ENCODE measurements around the gene ARNT2. TPM values are rescaled to one million over a fixed set of nuclear protein-coding genes. Genes with fewer than 3 reads are reported as not detected.

Gene ARNT2
- polyA plus RNA-seq, 3 donors = 58.3 to 63.3 (median 59.3) TPM

GRCh38 chr15:80591938-80592825 is 188.0 kb downstream of the ARNT2 start:
- DNase-seq (ENCODE audit: extremely low read depth in 1 of 11, low read depth in 9 of 11, low spot score in 4 of 11) = no peak

DNA sequence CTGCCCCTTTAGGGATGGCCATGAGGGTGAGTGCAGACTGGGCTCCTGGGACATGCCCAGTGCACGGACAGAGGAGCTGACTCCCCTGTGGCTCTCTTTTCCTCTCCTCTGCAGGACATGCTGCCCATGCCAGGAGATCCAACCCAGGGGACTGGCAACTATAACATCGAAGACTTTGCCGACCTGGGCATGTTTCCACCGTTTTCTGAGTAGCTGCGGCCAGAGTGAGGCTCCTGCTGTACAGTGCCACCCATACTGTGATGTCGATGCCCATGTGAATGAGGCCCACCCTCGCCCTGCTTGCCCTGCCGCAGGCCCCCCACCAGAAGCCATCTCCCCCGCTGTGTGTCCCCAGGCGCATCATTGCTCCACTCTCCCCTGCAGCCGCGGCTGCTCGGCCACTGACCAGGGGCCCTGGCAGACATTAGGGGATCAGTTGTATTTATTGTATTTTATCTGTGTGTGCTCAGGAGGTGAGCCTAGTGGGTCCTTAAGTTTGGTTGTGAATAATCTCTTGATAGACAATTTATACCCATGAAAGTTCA is 189.4 kb downstream of the ARNT2 start:
- no peak for DNase-seq (ENCODE audit: extremely low read depth in 1 of 11, low read depth in 9 of 11, low spot score in 4 of 11)

GRCh38 chr15:80594091-80594889 is 190.1 kb downstream of the ARNT2 start:
- DNase-seq (ENCODE audit: extremely low read depth in 1 of 11, low read depth in 9 of 11, low spot score in 4 of 11) = no peak

DNA sequence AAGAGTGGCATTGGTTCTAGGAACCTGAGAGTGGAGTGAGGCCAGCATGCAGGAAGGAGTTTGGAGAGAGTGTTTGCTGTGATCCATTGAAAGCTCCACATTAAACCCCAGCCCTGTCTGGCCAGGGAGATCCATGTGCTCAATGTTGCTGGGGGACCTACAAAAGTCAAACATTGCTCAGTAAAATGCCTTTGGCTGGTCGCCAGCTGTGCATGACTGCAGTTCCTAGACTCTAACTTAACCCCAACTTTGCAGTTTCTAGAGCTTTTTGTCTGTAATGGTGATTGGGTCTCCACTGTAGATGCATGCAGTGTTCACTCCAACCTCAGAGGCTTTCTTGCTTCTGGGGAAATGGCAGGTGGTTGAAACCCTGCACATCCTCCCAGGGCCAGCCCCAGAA is 191.2 kb downstream of the ARNT2 start:
- no peak for DNase-seq (ENCODE audit: extremely low read depth in 1 of 11, low read depth in 9 of 11, low spot score in 4 of 11)

DNA sequence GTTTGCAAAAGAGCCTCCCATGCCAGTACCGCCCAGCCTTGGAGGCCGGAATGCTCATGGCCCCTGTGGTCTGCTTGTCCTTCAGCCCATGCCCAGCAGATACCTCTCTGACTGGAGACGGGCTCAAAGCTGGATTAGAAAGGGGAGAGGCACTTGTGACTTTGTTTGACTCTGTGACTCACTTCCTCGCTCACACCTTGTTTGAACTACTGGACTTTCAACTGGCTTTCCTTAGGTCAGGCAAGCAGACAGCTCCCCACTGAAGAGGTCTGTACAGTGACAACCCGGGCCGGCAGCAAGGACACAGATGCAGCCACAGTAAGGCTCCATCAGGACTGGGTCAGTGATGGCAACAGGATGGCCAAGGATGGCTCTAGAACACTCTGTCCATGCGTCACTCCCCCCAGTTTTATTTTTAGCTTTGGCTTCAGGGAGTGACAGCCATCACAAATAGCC is 192.4 kb downstream of the ARNT2 start:
- no peak for DNase-seq (ENCODE audit: extremely low read depth in 1 of 11, low read depth in 9 of 11, low spot score in 4 of 11)

- peak in 1 of 11 donors; percentile 19 for DNase-seq (ENCODE audit: extremely low read depth in 1 of 11, low read depth in 9 of 11, low spot score in 4 of 11)
These were observed 192.9 kb downstream of the ARNT2 start for GRCh38 chr15:80597076-80597475.

- no peak for DNase-seq (ENCODE audit: extremely low read depth in 1 of 11, low read depth in 9 of 11, low spot score in 4 of 11)
These were observed 195.2 kb downstream of the ARNT2 start for GRCh38 chr15:80599359-80599758.

GRCh38 chr15:80600626-80601025 is 196.4 kb downstream of the ARNT2 start:
- no peak for DNase-seq (ENCODE audit: extremely low read depth in 1 of 11, low read depth in 9 of 11, low spot score in 4 of 11)

DNA sequence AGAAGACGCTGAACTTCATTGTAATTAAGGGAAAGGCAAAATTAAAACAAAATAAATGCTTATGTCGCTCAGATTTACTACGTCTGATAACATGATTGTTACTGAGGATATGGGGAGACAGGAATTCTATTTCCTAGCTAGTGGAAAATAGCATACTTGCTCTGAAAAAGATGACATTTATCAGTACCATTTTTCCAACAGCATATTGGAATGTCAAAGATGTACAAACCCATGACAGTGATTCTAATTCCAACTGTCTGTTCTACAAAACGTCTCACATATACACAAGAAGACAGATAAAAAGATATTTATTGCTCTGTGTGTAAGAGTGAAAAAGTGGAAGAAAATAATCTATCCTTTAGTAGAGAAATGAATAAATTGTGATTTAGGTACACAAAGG is 197.1 kb downstream of the ARNT2 start:
- DNase-seq (ENCODE audit: extremely low read depth in 1 of 11, low read depth in 9 of 11, low spot score in 4 of 11) = no peak

GRCh38 chr15:80604583-80605575 is 200.7 kb downstream of the ARNT2 start:
- DNase-seq (ENCODE audit: extremely low read depth in 1 of 11, low read depth in 9 of 11, low spot score in 4 of 11) = no peak

- no peak for DNase-seq (ENCODE audit: extremely low read depth in 1 of 11, low read depth in 9 of 11, low spot score in 4 of 11)
These were observed 201.5 kb downstream of the ARNT2 start for GRCh38 chr15:80605591-80606150.

DNA sequence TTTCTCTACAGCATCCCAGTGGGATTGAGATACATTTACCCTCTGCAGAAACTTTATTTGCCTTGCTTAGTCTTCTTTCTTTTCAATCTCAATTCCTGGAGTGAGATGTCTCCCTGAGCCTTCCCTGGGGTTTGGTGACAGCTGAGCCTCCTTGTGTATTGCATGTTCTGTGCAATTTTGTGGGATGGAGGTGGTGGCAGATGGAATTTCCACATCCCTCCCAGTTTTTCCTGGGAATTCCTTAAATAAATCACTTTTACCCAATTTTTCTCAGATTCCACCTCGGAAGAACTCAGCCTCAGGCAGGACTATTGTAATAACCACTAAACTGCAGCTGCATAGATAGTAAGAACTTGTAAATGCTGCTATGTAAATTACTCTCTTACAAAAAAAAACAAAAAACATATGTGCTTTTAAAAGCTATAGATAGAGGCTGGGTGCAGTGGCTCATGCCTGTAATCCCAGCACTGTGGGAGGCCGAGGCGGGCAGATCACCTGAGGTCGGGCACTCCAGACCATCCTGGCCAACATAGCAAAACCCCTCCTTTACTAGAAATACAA is 202.4 kb downstream of the ARNT2 start:
- DNase-seq (ENCODE audit: extremely low read depth in 1 of 11, low read depth in 9 of 11, low spot score in 4 of 11) = no peak

DNA sequence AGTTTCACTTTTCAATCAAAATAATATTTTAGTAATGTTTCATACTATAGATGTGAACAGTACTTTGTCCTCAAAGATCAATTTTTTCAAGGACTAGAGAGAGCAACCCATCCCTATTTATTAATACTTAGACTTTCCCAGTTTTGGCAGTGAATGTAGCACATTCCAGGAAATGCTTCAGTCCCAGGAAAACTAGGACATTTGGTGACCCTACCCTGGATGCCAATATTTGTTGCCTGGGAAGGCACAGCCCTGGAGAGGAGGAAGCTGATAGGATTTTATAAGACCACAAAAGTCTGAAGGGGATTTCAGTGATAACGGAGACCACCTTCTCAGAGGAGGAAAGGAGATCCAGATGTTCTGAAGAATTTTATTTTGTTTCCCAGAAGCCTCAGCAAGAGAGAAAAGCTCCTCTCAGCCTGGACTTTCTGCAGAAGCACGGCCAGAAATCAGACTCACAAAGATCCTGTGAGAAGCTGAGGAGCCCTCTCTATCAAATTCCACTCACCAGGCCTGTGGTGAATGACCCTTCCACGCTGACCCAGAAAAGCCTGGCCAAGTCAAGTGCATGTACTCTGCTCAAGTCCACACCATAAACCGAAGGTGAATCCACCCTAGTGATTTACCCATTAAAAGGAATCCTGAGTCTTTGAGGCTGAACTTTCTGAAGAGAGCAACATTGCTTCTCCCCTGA is 203.3 kb downstream of the ARNT2 start:
- no peak for DNase-seq (ENCODE audit: extremely low read depth in 1 of 11, low read depth in 9 of 11, low spot score in 4 of 11)

DNA sequence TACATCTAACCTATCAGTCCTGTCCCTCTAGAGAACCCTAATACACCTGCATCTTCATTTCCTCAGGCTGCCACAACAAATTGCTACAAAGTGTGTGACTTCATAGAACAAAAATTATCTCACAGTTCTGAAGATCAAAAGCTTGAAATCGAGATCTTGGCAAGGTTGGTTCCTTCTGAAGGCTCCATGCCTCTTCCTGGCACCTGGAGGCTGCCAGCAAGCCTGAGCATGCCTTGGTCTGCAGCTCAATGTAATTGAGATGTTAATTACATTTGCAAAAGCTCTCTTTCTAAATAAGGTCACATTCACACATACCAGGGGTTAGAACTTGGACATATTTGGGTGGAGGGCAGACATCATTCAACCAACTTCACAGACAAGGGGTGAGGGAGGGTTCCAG is 204.5 kb downstream of the ARNT2 start:
- no peak for DNase-seq (ENCODE audit: extremely low read depth in 1 of 11, low read depth in 9 of 11, low spot score in 4 of 11)

- DNase-seq (ENCODE audit: extremely low read depth in 1 of 11, low read depth in 9 of 11, low spot score in 4 of 11) = no peak
These were observed 204.9 kb downstream of the ARNT2 start for GRCh38 chr15:80609091-80609490.

- DNase-seq (ENCODE audit: extremely low read depth in 1 of 11, low read depth in 9 of 11, low spot score in 4 of 11) = no peak
These were observed 205.3 kb downstream of the ARNT2 start for GRCh38 chr15:80609512-80609946.

DNA sequence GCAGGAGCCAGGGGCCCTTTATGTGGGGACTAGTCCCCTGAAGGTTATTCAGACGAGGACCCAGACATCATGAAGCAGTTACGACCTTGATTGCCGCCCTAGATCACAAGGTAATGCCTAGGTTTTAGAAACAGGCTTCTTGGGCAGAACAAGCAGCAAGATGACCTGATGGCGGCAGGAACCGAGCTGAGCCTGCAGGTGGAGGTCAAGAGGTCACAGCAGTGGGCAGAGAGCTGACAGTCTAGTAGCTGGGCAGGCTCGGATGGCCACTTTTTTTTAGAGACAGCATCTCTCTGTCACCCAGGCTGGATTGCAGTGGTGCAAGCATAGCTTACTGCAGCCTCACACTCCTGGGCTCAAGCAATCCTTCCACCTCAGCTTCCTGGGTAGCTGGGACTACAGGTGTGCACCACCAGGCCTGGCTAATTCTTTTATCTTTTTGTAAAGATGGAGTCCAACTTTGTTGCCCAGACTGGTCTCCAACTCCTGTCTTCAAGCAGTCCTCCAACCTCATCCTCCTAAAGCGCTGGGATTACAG is 207.4 kb downstream of the ARNT2 start:
- DNase-seq (ENCODE audit: extremely low read depth in 1 of 11, low read depth in 9 of 11, low spot score in 4 of 11) = no peak

Data from renal cortex interstitium (tissue), 11 donors.